ENCODE results near the gene ACAN. TPM values are rescaled to one million over a fixed set of nuclear protein-coding genes. Genes with fewer than 3 reads are reported as not detected.

ACAN gene
- total RNA-seq, 2 donors from 2014 or later, result 1.6 TPM; not detected in 1

GRCh38 chr15:88878720-88879184 is 75.5 kb downstream of the ACAN start:
- TF ChIP-seq CTCF (IDR thresholded peaks at IDR 0.05) (peak; percentile 11 to 59 (median 47)), POLR2A (IDR thresholded peaks at IDR 0.05) (no peak)
- Histone ChIP-seq H3K36me3 (replicated peaks in 1 of 2; ENCODE audit: insufficient read depth in 1 of 2, low read depth in 2 of 2) (no peaks in the 10 kb centered on the region), H3K27me3 (no peaks in the 10 kb centered on the region), H3K4me1 (no peaks in the 10 kb centered on the region), H3K4me3 (no peak overlapping the region), H3K27ac (no peak overlapping the region), H3K9me3 (no peaks in the 10 kb centered on the region)
- peak; percentile 40 to 71 (median 48) for DNase-seq
- peak; percentile 73 for ATAC-seq
- 26 to 72% methylated on average over 3 to 4 of the region's 18 CpGs for WGBS, 2 donors
- intact Hi-C loops (cut with DNase I), result no loop called here

DNA sequence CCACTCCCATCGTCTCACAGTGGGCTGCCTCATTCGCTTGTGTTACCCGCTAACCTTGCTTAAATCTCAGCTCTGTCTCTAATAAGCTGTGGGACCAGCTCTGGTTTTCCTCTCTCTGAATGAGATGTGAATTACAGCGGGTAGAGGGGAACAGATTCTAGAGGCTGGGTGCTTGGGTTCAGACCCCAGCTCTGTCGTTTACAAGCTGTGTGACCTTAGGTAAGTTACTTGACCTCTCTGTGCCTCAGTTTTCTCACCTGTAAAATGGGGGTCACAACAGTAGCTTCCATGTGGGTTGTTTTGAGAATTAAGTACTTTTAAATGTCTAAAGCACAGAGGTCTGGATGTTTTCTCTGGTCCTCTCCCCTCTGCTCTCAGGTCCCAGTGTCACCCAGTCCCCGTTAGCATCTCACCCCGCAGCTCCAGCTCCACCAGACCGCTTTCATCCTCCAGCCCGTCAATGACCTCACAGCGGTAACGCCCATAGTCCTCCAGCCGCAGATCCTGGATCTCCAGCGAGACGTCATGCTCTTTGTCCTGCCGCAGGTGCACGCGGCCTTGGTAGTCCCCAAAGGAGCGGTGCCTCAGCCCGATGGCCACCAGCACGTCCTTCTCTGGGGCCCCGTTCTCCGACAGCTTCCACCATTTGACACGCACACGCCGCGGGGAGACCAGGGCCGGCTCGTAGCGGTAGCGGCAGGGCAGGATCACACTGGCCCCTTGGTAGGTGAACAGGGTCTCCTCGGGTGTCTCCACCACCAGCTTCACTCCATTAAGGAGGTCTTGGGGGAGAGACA is 77.9 kb downstream of the ACAN start:
- ATAC-seq (no peak), DNase-seq (no peak)
- Histone ChIP-seq H3K36me3 (replicated peaks in 1 of 2; ENCODE audit: insufficient read depth in 1 of 2, low read depth in 2 of 2) (no peaks in the 10 kb centered on the region), H3K27me3 (no peaks in the 10 kb centered on the region), H3K4me1 (no peaks in the 10 kb centered on the region), H3K4me3 (no peak overlapping the region), H3K27ac (no peak overlapping the region), H3K9me3 (no peaks in the 10 kb centered on the region)
- intact Hi-C loops (cut with DNase I), result no loop called here
- 84% methylated on average over 23 to 31 of the region's 31 CpGs for WGBS, 2 donors
- no peak for TF ChIP-seq CTCF (IDR thresholded peaks at IDR 0.05)
- TF ChIP-seq POLR2A (IDR thresholded peaks at IDR 0.05), result no peak

GRCh38 chr15:88881775-88882174 is 78.5 kb downstream of the ACAN start:
- Histone ChIP-seq H3K27me3 (no peaks in the 10 kb centered on the region), H3K27ac (no peak overlapping the region), H3K9me3 (no peaks in the 10 kb centered on the region), H3K36me3 (replicated peaks in 1 of 2; ENCODE audit: insufficient read depth in 1 of 2, low read depth in 2 of 2) (no peaks in the 10 kb centered on the region), H3K4me3 (no peak overlapping the region), H3K4me1 (no peaks in the 10 kb centered on the region)
- TF ChIP-seq CTCF (IDR thresholded peaks at IDR 0.05) (no peak), POLR2A (IDR thresholded peaks at IDR 0.05) (no peak)
- 57 to 82% methylated on average over 1 to 3 of the region's 3 CpGs for WGBS, 2 donors
- DNase-seq (no peak), ATAC-seq (no peak)
- intact Hi-C loops (cut with DNase I), result no loop called here

DNA sequence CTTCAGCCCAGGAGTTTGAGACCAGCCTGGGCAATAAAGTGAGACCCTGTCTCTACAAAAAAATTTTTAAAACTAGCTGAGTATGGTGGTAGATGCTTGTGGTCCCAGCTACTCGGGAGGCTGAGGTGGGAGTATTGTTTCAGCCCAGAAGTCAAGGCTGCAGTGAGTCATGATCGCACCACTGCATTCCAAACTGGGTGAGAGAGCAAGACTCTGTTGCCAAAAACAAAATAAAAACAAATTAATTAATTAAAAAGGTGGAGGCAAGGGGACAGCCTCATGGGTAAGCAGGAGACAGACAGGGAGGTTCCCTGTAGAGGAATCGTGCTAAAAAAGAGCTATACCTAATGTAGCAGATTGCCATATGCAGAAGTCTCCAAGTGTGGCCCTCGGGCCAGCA is 79.5 kb downstream of the ACAN start:
- Histone ChIP-seq H3K4me3 (no peak overlapping the region), H3K27me3 (no peaks in the 10 kb centered on the region), H3K27ac (no peak overlapping the region), H3K4me1 (no peaks in the 10 kb centered on the region), H3K9me3 (no peaks in the 10 kb centered on the region), H3K36me3 (replicated peaks in 1 of 2; ENCODE audit: insufficient read depth in 1 of 2, low read depth in 2 of 2) (no peaks in the 10 kb centered on the region)
- ATAC-seq (no peak), DNase-seq (no peak)
- TF ChIP-seq CTCF (IDR thresholded peaks at IDR 0.05), result no peak
- TF ChIP-seq POLR2A (IDR thresholded peaks at IDR 0.05), result no peak
- intact Hi-C loops (cut with DNase I), result no loop called here
- 55 to 66% methylated on average over 4 of the region's 4 CpGs for WGBS, 2 donors
